ENCODE measurements around the gene AHNAK.

- TF ChIP-seq CTCF (IDR thresholded peaks at IDR 0.05 in 4 of 5, conservative IDR thresholded peaks at IDR 0.05 in 1 of 5) (no peak), POLR2A (IDR thresholded peaks at IDR 0.05) (no peak)
Measured at GRCh38 chr11:62423012-62423411, 123.6 kb downstream of the AHNAK start.
